ENCODE results near the gene ESRRA. TPM values are rescaled to one million over a fixed set of nuclear protein-coding genes. Genes with fewer than 3 reads are reported as not detected.

ESRRA gene
- total and polyA plus RNA-seq, 2 of the 13 experiments (the other 11 are each of a cell fraction or from before 2014, with no cell fraction given): 18.1 to 36.3 TPM

DNA sequence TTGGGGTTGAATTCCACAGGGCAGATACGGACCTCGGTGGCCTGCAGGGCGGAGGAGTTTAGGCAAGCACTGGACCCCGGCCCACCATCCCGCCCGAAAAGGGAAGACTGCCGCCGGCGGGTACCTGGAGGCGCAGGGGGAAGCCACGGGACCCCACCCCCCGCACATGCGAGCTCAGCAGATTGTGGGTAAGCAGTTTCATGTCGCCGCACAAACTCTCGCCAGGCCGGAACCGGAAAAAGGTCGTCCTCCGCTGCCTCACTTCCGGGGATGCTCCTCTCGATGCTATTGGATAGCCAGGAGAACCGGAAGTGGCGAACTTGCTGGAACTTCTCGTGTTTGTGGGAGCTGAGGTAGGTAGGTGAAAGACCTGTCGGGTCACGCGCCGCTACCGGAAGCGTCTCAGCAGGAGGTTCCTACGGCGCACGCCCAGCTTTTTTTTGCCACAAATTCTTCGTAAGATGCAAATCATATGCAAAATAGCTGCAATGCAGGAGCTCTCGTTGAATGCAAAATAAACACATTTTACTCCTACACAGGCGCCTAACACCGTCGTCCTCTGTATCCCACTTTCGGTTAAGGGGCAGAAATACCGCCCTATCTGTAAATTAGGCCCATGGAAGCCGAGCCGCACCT, 12.1 kb downstream of the ESRRA start, which contains the start of gene TRMT112 (continued):
- TF ChIP-seq MED8 (CRISPR knock-in tag; IDR thresholded peaks at IDR 0.05; ENCODE audit: insufficient replicate concordance): peak; percentile 50
- no peak for TF ChIP-seq ZNF101 (CRISPR knock-in tag; IDR thresholded peaks at IDR 0.05; ENCODE audit: borderline replicate concordance, low read depth)
- no peak for TF ChIP-seq SP140L (CRISPR knock-in tag; IDR thresholded peaks at IDR 0.05; ENCODE audit: borderline replicate concordance)
- TF ChIP-seq GATA4 (IDR thresholded peaks at IDR 0.05; ENCODE audit: borderline replicate concordance, low read depth): no peak
- TF ChIP-seq MBD4 (IDR thresholded peaks at IDR 0.05; ENCODE audit: borderline replicate concordance, low read length): no peak
- no peak for TF ChIP-seq ZNF337 (CRISPR knock-in tag; IDR thresholded peaks at IDR 0.05; ENCODE audit: borderline replicate concordance, low read depth)
- peak; percentile 52; the same call in 1 of the 2 replicates for TF ChIP-seq ZNF768 (CRISPR knock-in tag; IDR thresholded peaks at IDR 0.05)
- no peak for TF ChIP-seq NFE2L2 (IDR thresholded peaks at IDR 0.05; ENCODE audit: low read length)
- TF ChIP-seq, protein P1, sequence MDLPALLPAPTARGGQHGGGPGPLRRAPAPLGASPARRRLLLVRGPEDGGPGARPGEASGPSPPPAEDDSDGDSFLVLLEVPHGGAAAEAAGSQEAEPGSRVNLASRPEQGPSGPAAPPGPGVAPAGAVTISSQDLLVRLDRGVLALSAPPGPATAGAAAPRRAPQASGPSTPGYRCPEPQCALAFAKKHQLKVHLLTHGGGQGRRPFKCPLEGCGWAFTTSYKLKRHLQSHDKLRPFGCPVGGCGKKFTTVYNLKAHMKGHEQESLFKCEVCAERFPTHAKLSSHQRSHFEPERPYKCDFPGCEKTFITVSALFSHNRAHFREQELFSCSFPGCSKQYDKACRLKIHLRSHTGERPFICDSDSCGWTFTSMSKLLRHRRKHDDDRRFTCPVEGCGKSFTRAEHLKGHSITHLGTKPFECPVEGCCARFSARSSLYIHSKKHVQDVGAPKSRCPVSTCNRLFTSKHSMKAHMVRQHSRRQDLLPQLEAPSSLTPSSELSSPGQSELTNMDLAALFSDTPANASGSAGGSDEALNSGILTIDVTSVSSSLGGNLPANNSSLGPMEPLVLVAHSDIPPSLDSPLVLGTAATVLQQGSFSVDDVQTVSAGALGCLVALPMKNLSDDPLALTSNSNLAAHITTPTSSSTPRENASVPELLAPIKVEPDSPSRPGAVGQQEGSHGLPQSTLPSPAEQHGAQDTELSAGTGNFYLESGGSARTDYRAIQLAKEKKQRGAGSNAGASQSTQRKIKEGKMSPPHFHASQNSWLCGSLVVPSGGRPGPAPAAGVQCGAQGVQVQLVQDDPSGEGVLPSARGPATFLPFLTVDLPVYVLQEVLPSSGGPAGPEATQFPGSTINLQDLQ (CRISPR knock-in tag; IDR thresholded peaks at IDR 0.05): no peak
- no peak for TF ChIP-seq ZNF34 (CRISPR knock-in tag; IDR thresholded peaks at IDR 0.05; ENCODE audit: borderline replicate concordance)
- no peak for TF ChIP-seq NR2F6 (IDR thresholded peaks at IDR 0.05)
- no peak for TF ChIP-seq NR2F6 (CRISPR knock-in tag; IDR thresholded peaks at IDR 0.05)
- TF ChIP-seq SSRP1 (CRISPR knock-in tag; IDR thresholded peaks at IDR 0.05): peak; percentile 94
- TF ChIP-seq FOXC1 (CRISPR knock-in tag; IDR thresholded peaks at IDR 0.05; ENCODE audit: borderline replicate concordance): no peak
- peak; percentile 54; the same call in 1 of the 2 replicates for TF ChIP-seq IRF2 (CRISPR knock-in tag; IDR thresholded peaks at IDR 0.05)
- TF ChIP-seq, protein P2, sequence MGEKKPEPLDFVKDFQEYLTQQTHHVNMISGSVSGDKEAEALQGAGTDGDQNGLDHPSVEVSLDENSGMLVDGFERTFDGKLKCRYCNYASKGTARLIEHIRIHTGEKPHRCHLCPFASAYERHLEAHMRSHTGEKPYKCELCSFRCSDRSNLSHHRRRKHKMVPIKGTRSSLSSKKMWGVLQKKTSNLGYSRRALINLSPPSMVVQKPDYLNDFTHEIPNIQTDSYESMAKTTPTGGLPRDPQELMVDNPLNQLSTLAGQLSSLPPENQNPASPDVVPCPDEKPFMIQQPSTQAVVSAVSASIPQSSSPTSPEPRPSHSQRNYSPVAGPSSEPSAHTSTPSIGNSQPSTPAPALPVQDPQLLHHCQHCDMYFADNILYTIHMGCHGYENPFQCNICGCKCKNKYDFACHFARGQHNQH (CRISPR knock-in tag; IDR thresholded peaks at IDR 0.05): no peak; the same call in 1 of the 2 replicates
- TF ChIP-seq SOX5 (CRISPR knock-in tag; IDR thresholded peaks at IDR 0.05; ENCODE audit: borderline replicate concordance): no peak
- TF ChIP-seq MYC (CRISPR knock-in tag; IDR thresholded peaks at IDR 0.05; ENCODE audit: borderline replicate concordance): no peak; the same call in 1 of the 2 replicates
- no peak for TF ChIP-seq ZNF451 (CRISPR knock-in tag; IDR thresholded peaks at IDR 0.05)
- TF ChIP-seq XBP1 (CRISPR knock-in tag; IDR thresholded peaks at IDR 0.05): no peak
- TF ChIP-seq ZFY (CRISPR knock-in tag; IDR thresholded peaks at IDR 0.05): no peak; the same call in 1 of the 2 replicates
- peak; percentile 79; the same call in 1 of the 2 replicates for TF ChIP-seq GMEB1 (CRISPR knock-in tag; IDR thresholded peaks at IDR 0.05; ENCODE audit: borderline replicate concordance)
- TF ChIP-seq MED1 (CRISPR knock-in tag; IDR thresholded peaks at IDR 0.05): peak; percentile 55
- TF ChIP-seq ERF (CRISPR knock-in tag; IDR thresholded peaks at IDR 0.05): no peak
- TF ChIP-seq, protein P3, sequence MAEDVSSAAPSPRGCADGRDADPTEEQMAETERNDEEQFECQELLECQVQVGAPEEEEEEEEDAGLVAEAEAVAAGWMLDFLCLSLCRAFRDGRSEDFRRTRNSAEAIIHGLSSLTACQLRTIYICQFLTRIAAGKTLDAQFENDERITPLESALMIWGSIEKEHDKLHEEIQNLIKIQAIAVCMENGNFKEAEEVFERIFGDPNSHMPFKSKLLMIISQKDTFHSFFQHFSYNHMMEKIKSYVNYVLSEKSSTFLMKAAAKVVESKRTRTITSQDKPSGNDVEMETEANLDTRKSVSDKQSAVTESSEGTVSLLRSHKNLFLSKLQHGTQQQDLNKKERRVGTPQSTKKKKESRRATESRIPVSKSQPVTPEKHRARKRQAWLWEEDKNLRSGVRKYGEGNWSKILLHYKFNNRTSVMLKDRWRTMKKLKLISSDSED (CRISPR knock-in tag; IDR thresholded peaks at IDR 0.05): no peak
- peak; percentile 64 for TF ChIP-seq TEAD3 (CRISPR knock-in tag; optimal IDR thresholded peaks at IDR 0.05; ENCODE audit: borderline replicate concordance)
